Neural progenitor cell (in vitro differentiated cells): ENCODE data around the gene CYBRD1.

Experiments
- CTCF ChIP-seq: fragments of 200-600 bp; sonication (generic); IDR thresholded peaks from 2 replicates; pipeline ENCODE4 v1.5.1; 2017; ENCODE audit warnings: antibody characterized with exemption, mild to moderate bottlenecking
- EZH2 ChIP-seq: fragments of 200-600 bp; sonication (generic); IDR thresholded peaks from 2 replicates; pipeline ENCODE4 v1.6.1; 2017; ENCODE audit warnings: antibody characterized with exemption, mild to moderate bottlenecking, moderate library complexity
- EZH2phosphoT487 ChIP-seq: fragments of 200-600 bp; sonication (generic); IDR thresholded peaks from 2 replicates; pipeline ENCODE4 v1.6.1; 2017; ENCODE audit warnings: antibody characterized with exemption

- TF ChIP-seq CTCF = no peak
- TF ChIP-seq EZH2 = no peak
- no peak for TF ChIP-seq EZH2phosphoT487
Measured at GRCh38 chr2:171554991-171555615, 32.8 kb downstream of the CYBRD1 start.
